Glutamatergic neuron (in vitro differentiated cells): ENCODE measurements around the gene MTFR1L. TPM values are rescaled to one million over a fixed set of nuclear protein-coding genes. Genes with fewer than 3 reads are reported as not detected.

ENCODE experiments used
- DNase-seq: peaks from one replicate; pipeline ENCODE4 v3.0.0; 2022
- H3K27ac Mint-ChIP-seq: one replicate; pipeline ENCODE4 v1.8.0; 2020; ENCODE audit warnings: mild to moderate bottlenecking, mixed read lengths, inconsistent platforms; ENCODE audit not compliant: unreplicated experiment
- H3K27me3 Mint-ChIP-seq: one replicate; pipeline ENCODE4 v1.8.0; 2020; ENCODE audit warnings: mild to moderate bottlenecking, moderate library complexity, mixed read lengths, inconsistent platforms; ENCODE audit not compliant: unreplicated experiment
- H3K36me3 Mint-ChIP-seq: one replicate; pipeline ENCODE4 v1.8.0; 2020; ENCODE audit warnings: mild to moderate bottlenecking, mixed read lengths, inconsistent platforms; ENCODE audit not compliant: unreplicated experiment
- H3K4me1 Mint-ChIP-seq: one replicate; pipeline ENCODE4 v1.8.0; 2020; ENCODE audit warnings: mild to moderate bottlenecking, low read depth, mixed read lengths, inconsistent platforms; ENCODE audit not compliant: unreplicated experiment
- H3K4me3 Mint-ChIP-seq: one replicate; pipeline ENCODE4 v1.8.0; 2020; ENCODE audit warnings: mild to moderate bottlenecking, mixed read lengths, inconsistent platforms; ENCODE audit not compliant: unreplicated experiment
- H3K9me3 Mint-ChIP-seq: one replicate; pipeline ENCODE4 v1.8.0; 2020; ENCODE audit warnings: mild to moderate bottlenecking, moderate library complexity, mixed read lengths, inconsistent platforms; ENCODE audit not compliant: unreplicated experiment
- CTCF ChIP-seq: fragments of 200-600 bp; sonication (generic); IDR thresholded peaks from one replicate; pipeline ENCODE4 v1.5.0; 2021; ENCODE audit not compliant: partially characterized antibody, unreplicated experiment
- total RNA-seq: library from RNA; stranded (reverse); fragmentation: NEBNext Ultra II Directional; extraction: Animal tissue kit (Norgen Biotek cat#: 25700); gene quantifications from one replicate; pipeline ENCODE4 v1.2.1, GENCODE V29; 2021; ENCODE audit not compliant: unreplicated experiment

Gene MTFR1L
- total RNA-seq, 1 donor from 2014 or later, result 70.4 TPM

- H3K27me3 Mint-ChIP-seq, result peaks cover 4% of the 10 kb centered on the region
- peak overlapping the region; percentile 91 for H3K4me3 Mint-ChIP-seq
- H3K9me3 Mint-ChIP-seq, result peaks cover 1% of the 10 kb centered on the region
- H3K36me3 Mint-ChIP-seq, result no peaks in the 10 kb centered on the region
- no peak overlapping the region for H3K27ac Mint-ChIP-seq
- DNase-seq, result no peak
- peaks cover 3% of the 10 kb centered on the region for H3K4me1 Mint-ChIP-seq
- TF ChIP-seq CTCF, result no peak
Observed at GRCh38 chr1:25874635-25875153, 54.9 kb downstream of the MTFR1L start.

- Mint-ChIP-seq H3K27me3 (peaks cover 4% of the 10 kb centered on the region), H3K4me3 (peak within 1 kb of the TSS; percentile 91), H3K36me3 (peaks cover 2% of the 10 kb centered on the region), H3K9me3 (peaks cover 3% of the 10 kb centered on the region), H3K27ac (no peak within 1 kb of the TSS), H3K4me1 (peaks cover 3% of the 10 kb centered on the region)
- DNase-seq, result peak; percentile 78
- no peak for TF ChIP-seq CTCF
Observed at GRCh38 chr1:25875154-25875855, 55.6 kb downstream of the MTFR1L start, which contains the start of gene PAQR7. PAQR7 (minus strand) TSS chr1:25875708; CDS start chr1:25863839, 11,869 bp downstream.

- Mint-ChIP-seq H3K27ac (no peak overlapping the region), H3K36me3 (peaks cover 5% of the 10 kb centered on the region), H3K4me1 (peaks cover under 1% of the 10 kb centered on the region), H3K4me3 (peak overlapping the region; percentile 79), H3K27me3 (peaks cover 4% of the 10 kb centered on the region), H3K9me3 (peaks cover 6% of the 10 kb centered on the region)
- no peak for DNase-seq
- no peak for TF ChIP-seq CTCF
Observed at GRCh38 chr1:25875856-25876692, 56.3 kb downstream of the MTFR1L start.

- H3K4me3 Mint-ChIP-seq, result no peak overlapping the region
Observed at GRCh38 chr1:25876693-25877077, 56.9 kb downstream of the MTFR1L start.

More at GRCh38 chr1:25876693-25877077, 56.9 kb downstream of the MTFR1L start:
- Mint-ChIP-seq H3K27me3 (peaks cover 4% of the 10 kb centered on the region), H3K4me1 (no peaks in the 10 kb centered on the region), H3K36me3 (peaks cover 5% of the 10 kb centered on the region), H3K9me3 (peaks cover 6% of the 10 kb centered on the region), H3K27ac (no peak overlapping the region)
- DNase-seq, result no peak
- no peak for TF ChIP-seq CTCF
